Fibroblast of lung (primary cell): ENCODE data around the gene JAKMIP1. TPM values are rescaled to one million over a fixed set of nuclear protein-coding genes. Genes with fewer than 3 reads are reported as not detected.

ENCODE experiments used
- DNase-seq, 2 donors: peaks; one replicate each; pipeline versions ENCODE4 v3.0.0 to v3.0.0-alpha.2; 2010; ENCODE audit warnings: low read depth in 2 of 2
- H2AFZ ChIP-seq: 2 replicates; pipeline ENCODE4 v1.5.1; 2012; ENCODE audit warnings: low read length, control low read depth, inconsistent platforms
- H3K27ac ChIP-seq: 2 replicates; pipeline ENCODE4 v1.5.1; 2011; ENCODE audit warnings: low read length, control low read depth; ENCODE audit not compliant: insufficient read depth
- H3K27me3 ChIP-seq: 2 replicates; pipeline ENCODE4 v1.5.1; 2011; ENCODE audit warnings: mild to moderate bottlenecking, low read length; ENCODE audit not compliant: control insufficient read depth, insufficient read depth
- H3K36me3 ChIP-seq: 2 replicates; pipeline ENCODE4 v1.5.1; 2011; ENCODE audit warnings: low read length; ENCODE audit not compliant: control insufficient read depth, insufficient read depth
- H3K4me1 ChIP-seq: 2 replicates; pipeline ENCODE4 v1.5.1; 2011; ENCODE audit warnings: low read length; ENCODE audit not compliant: control insufficient read depth, insufficient read depth; ENCODE audit errors: extremely low read depth
- H3K4me2 ChIP-seq: 2 replicates; pipeline ENCODE4 v1.5.1; 2011; ENCODE audit warnings: low read length, control low read depth; ENCODE audit not compliant: insufficient read depth; ENCODE audit errors: extremely low read depth
- H3K4me3 ChIP-seq, 4 experiments: fragments of 200-600 bp in 1 of 4; sonication (generic) in 1 of 4; replicated peaks in 1 of 4; 2 replicates each; pipeline ENCODE4 v1.5.1; 2011 to 2016; ENCODE audit warnings: low read length in 4 of 4, low read depth in 3 of 4, mild to moderate bottlenecking in 3 of 4, control low read depth in 2 of 4, inconsistent platforms in 1 of 4, mixed read lengths in 1 of 4; ENCODE audit not compliant: insufficient read depth in 1 of 4; ENCODE audit errors: control extremely low read depth in 1 of 4
- H3K79me2 ChIP-seq: 2 replicates; pipeline ENCODE4 v1.5.1; 2012; ENCODE audit warnings: mild to moderate bottlenecking, low read length, inconsistent platforms; ENCODE audit not compliant: control insufficient read depth, insufficient read depth
- H3K9ac ChIP-seq: 2 replicates; pipeline ENCODE4 v1.5.1; 2011; ENCODE audit warnings: mild to moderate bottlenecking, low read length, control low read depth; ENCODE audit not compliant: insufficient read depth
- H3K9me3 ChIP-seq: 2 replicates; pipeline ENCODE4 v1.5.1; 2012; ENCODE audit warnings: low read depth, low read length; ENCODE audit not compliant: control insufficient read depth, insufficient read depth
- H4K20me1 ChIP-seq: 2 replicates; pipeline ENCODE4 v1.5.1; 2011; ENCODE audit warnings: low read length; ENCODE audit not compliant: control insufficient read depth, insufficient read depth; ENCODE audit errors: extremely low read depth
- CTCF ChIP-seq, 2 donors: IDR thresholded peaks in 1 of 2; conservative IDR thresholded peaks in 1 of 2; 1 replicate in 1 of 2; 2 replicates in 1 of 2; pipeline ENCODE4 v1.5.1; 2011 to 2012; ENCODE audit warnings: low read length in 2 of 2, control low read depth in 1 of 2, inconsistent platforms in 1 of 2, low read depth in 1 of 2, mild to moderate bottlenecking in 1 of 2
- EZH2 ChIP-seq: IDR thresholded peaks from 2 replicates; pipeline ENCODE4 v1.5.1; 2012; ENCODE audit warnings: low read length, control low read depth, mild to moderate bottlenecking; ENCODE audit errors: missing control alignments
- polyA plus RNA-seq, 2 donors: library from polyadenylated mRNA; depleted of rRNA in 1 of 2; stranded (reverse) in 1 of 2; unstranded in 1 of 2; fragments of >200 nt; gene quantifications; 2 replicates each; pipeline ENCODE4 v1.2.1, GENCODE V29; 2011 to 2012; ENCODE audit warnings: missing spikeins in 1 of 2
- total RNA-seq: library from RNA; depleted of rRNA; stranded (reverse); fragments of >200 nt; gene quantifications from 2 replicates; pipeline ENCODE4 v1.2.1, GENCODE V29; 2014

JAKMIP1 gene
- total and polyA plus RNA-seq, 2 donors (not counting 1 experiment from before 2014, with no cell fraction given), result not detected

- Histone ChIP-seq H3K79me2 (no peaks in the 10 kb centered on the region), H3K9me3 (no peaks in the 10 kb centered on the region), H3K27ac (no peak overlapping the region), H3K27me3 (no peaks in the 10 kb centered on the region), H4K20me1 (no peaks in the 10 kb centered on the region), H3K4me1 (no peaks in the 10 kb centered on the region), H3K4me2 (no peak overlapping the region), H3K9ac (no peak overlapping the region), H3K4me3 (no peak overlapping the region), H3K36me3 (no peaks in the 10 kb centered on the region), H2AFZ (no peak overlapping the region)
- DNase-seq, result no peak
- TF ChIP-seq CTCF (conservative IDR thresholded peaks at IDR 0.05 in 1 of 2, IDR thresholded peaks at IDR 0.05 in 1 of 2; ENCODE audit: low read depth in 1 of 2, low read length in 2 of 2), result no peak
- no peak for TF ChIP-seq EZH2
Measured at GRCh38 chr4:6107886-6108285, 92.5 kb downstream of the JAKMIP1 start.

GRCh38 chr4:6107114-6107791 lies 93.1 kb downstream of the JAKMIP1 start:
- H3K79me2 ChIP-seq, result no peaks in the 10 kb centered on the region

GRCh38 chr4:6106156-6106555 lies 94.2 kb downstream of the JAKMIP1 start:
- no peaks in the 10 kb centered on the region for H3K36me3 ChIP-seq
- H3K4me1 ChIP-seq, result no peaks in the 10 kb centered on the region
- H3K9me3 ChIP-seq, result no peaks in the 10 kb centered on the region
- TF ChIP-seq EZH2 (no peak), CTCF (conservative IDR thresholded peaks at IDR 0.05 in 1 of 2, IDR thresholded peaks at IDR 0.05 in 1 of 2; ENCODE audit: low read depth in 1 of 2, low read length in 2 of 2) (no peak)
- H2AFZ ChIP-seq, result no peak overlapping the region
- no peaks in the 10 kb centered on the region for H3K27me3 ChIP-seq
- no peak overlapping the region for H3K4me2 ChIP-seq
- DNase-seq, result no peak
- no peak overlapping the region for H3K27ac ChIP-seq
- H4K20me1 ChIP-seq, result no peaks in the 10 kb centered on the region
- H3K79me2 ChIP-seq, result no peaks in the 10 kb centered on the region
- H3K9ac ChIP-seq, result no peak overlapping the region
- no peak overlapping the region for H3K4me3 ChIP-seq

More at GRCh38 chr4:6107114-6107791, 93.1 kb downstream of the JAKMIP1 start:
- H3K9ac ChIP-seq, result no peak overlapping the region
- DNase-seq, result no peak
- no peaks in the 10 kb centered on the region for H4K20me1 ChIP-seq
- H3K36me3 ChIP-seq, result no peaks in the 10 kb centered on the region
- TF ChIP-seq CTCF (conservative IDR thresholded peaks at IDR 0.05 in 1 of 2, IDR thresholded peaks at IDR 0.05 in 1 of 2; ENCODE audit: low read depth in 1 of 2, low read length in 2 of 2), result no peak
- TF ChIP-seq EZH2, result no peak
- no peak overlapping the region for H3K27ac ChIP-seq
- no peak overlapping the region for H3K4me2 ChIP-seq
- H3K4me1 ChIP-seq, result no peaks in the 10 kb centered on the region
- H3K4me3 ChIP-seq, result no peak overlapping the region
- no peak overlapping the region for H2AFZ ChIP-seq
- no peaks in the 10 kb centered on the region for H3K9me3 ChIP-seq
- H3K27me3 ChIP-seq, result no peaks in the 10 kb centered on the region
